HepG2 (cell line): Measurements from ENCODE around the gene PLGRKT. TPM values are rescaled to one million over a fixed set of nuclear protein-coding genes. Genes with fewer than 3 reads are reported as not detected.

ENCODE experiments used
- ATAC-seq: fragments of 200-7000 bp; cut with Tn5 transposase; 3 replicates; pipeline ENCODE4 v1.9.1; 2020; ENCODE audit warnings: mild to moderate bottlenecking, moderate library complexity
- BruUV-seq: library from RNA; stranded (reverse); fragments of 400-500 nt; replicated peaks from 2 replicates; lab custom pipeline; 2021; lab: Mats Ljungman, UMichigan
- CTCF ChIA-PET: fragments of 300-600 bp; formaldehyde crosslinking; extraction: SDS; loops from one replicate; lab custom pipeline; 2021; ENCODE audit warnings: low total read pairs, inconsistent platforms, low intra/inter-chr PET ratio; lab: Yijun Ruan, JAX
- POLR2A ChIA-PET: fragments of 350-600 bp; sonication (Branson Sonifier 250); formaldehyde crosslinking; loops from one replicate; lab custom pipeline; 2020; ENCODE audit warnings: antibody characterized with exemption, inconsistent platforms; lab: Yijun Ruan, JAX
- DNase-seq: peaks from one replicate; pipeline ENCODE4 v3.0.0-alpha.2; 2015; ENCODE audit warnings: low spot score
- FAIRE-seq: peaks from 3 replicates; lab custom pipeline; 2011; peaks lifted over from hg19 to GRCh38; lab: Jason Lieb, UNC
- H2AFZ ChIP-seq: one replicate; pipeline ENCODE4 v1.6.1; 2011; ENCODE audit warnings: low read length, inconsistent platforms
- H3K27ac ChIP-seq: fragments of 300-600 bp; 3 replicates; pipeline ENCODE4 v1.8.0; 2011; ENCODE audit warnings: mixed run types, mild to moderate bottlenecking, mixed read lengths, low read length, inconsistent platforms; ENCODE audit not compliant: insufficient read depth; ENCODE audit errors: extremely low read length
- H3K27me3 ChIP-seq, 2 experiments: fragments of 200-600 bp in 1 of 2; 2 replicates in 1 of 2; 3 replicates in 1 of 2; pipeline versions ENCODE4 v1.6.0 to v1.8.0; 2011; ENCODE audit warnings: low read length in 2 of 2, mild to moderate bottlenecking in 2 of 2, moderate library complexity in 2 of 2, inconsistent platforms in 1 of 2; ENCODE audit not compliant: insufficient read depth in 2 of 2, control insufficient read depth in 1 of 2
- H3K36me3 ChIP-seq, 2 experiments: fragments of 200-600 bp in 1 of 2; replicated peaks in 1 of 2; 2 replicates in 1 of 2; 3 replicates in 1 of 2; pipeline versions ENCODE4 v1.5.1 to v1.8.0; 2011; ENCODE audit warnings: low read length in 2 of 2, inconsistent platforms in 1 of 2; ENCODE audit not compliant: insufficient read depth in 2 of 2, control insufficient read depth in 1 of 2
- H3K4me1 ChIP-seq: 2 replicates; pipeline ENCODE4 v1.5.1; 2012; ENCODE audit warnings: low read length, inconsistent platforms; ENCODE audit not compliant: insufficient read depth
- H3K4me2 ChIP-seq: 2 replicates; pipeline ENCODE4 v1.6.0; 2011; ENCODE audit warnings: low read depth, low read length, inconsistent platforms
- H3K4me3 ChIP-seq, 3 experiments: fragments of 200-600 bp in 1 of 3; sonication (generic), shearing (Covaris generic) in 1 of 3; replicated peaks in 1 of 3; 2 replicates each; pipeline ENCODE4 v1.5.1; 2011 to 2016; ENCODE audit warnings: low read length in 3 of 3, inconsistent platforms in 2 of 3, low read depth in 2 of 3, mild to moderate bottlenecking in 2 of 3, control low read depth in 1 of 3, mixed read lengths in 1 of 3; ENCODE audit not compliant: insufficient read depth in 1 of 3
- H3K79me2 ChIP-seq: one replicate; pipeline ENCODE4 v1.6.1; 2011; ENCODE audit warnings: low read length, inconsistent platforms; ENCODE audit not compliant: insufficient read depth
- H3K9ac ChIP-seq: 2 replicates; pipeline ENCODE4 v1.6.0; 2011; ENCODE audit warnings: mild to moderate bottlenecking, low read depth, low read length, inconsistent platforms; ENCODE audit not compliant: insufficient read depth
- H3K9me3 ChIP-seq: 2 replicates; pipeline ENCODE4 v1.5.1; 2012; ENCODE audit warnings: mild to moderate bottlenecking, low read length
- H4K20me1 ChIP-seq: 2 replicates; pipeline ENCODE4 v1.6.0; 2011; ENCODE audit warnings: inconsistent platforms, mild to moderate bottlenecking, low read length, moderate library complexity; ENCODE audit not compliant: insufficient read depth
- RELA ChIP-seq: sonication (generic); formaldehyde crosslinking; IDR thresholded peaks from 2 replicates; pipeline ENCODE4 v1.4.0; 2020; ENCODE audit warnings: missing genetic modification reagents
- ZBTB20 ChIP-seq: sonication (generic); formaldehyde crosslinking; IDR thresholded peaks from 2 replicates; pipeline ENCODE4 v1.8.1; 2023; ENCODE audit warnings: missing genetic modification reagents, low read depth, mild to moderate bottlenecking, borderline replicate concordance
- WGBS: methylation state at CpG from one replicate; pipeline ENCODE4 v1.1.6; 2017; ENCODE audit warnings: low lambda C conversion rate; 5-methylcytosine and 5-hydroxymethylcytosine counted together
- in situ Hi-C: cut with HindIII; loops from 2 replicates; pipeline ENCODE4 v1.10.0; 2017; ENCODE audit warnings: low pct_unique_long_range_greater_than_20kb; ENCODE audit not compliant: extremely low pct_ligation_motif_present
- intact Hi-C: fragments of 100-400 bp; cut with micrococcal nuclease; formaldehyde crosslinking; loops from one replicate; pipeline ENCODE4 v1.10.0; 2022; ENCODE audit not compliant: unreplicated experiment
- polyA plus RNA-seq, 8 experiments: library from polyadenylated mRNA; depleted of rRNA in 3 of 8; stranded (reverse) in 7 of 8; unstranded in 1 of 8; fragments of >200 nt; fragmentation: Illumina TruSeq in 4 of 8; extraction: Trizol in 4 of 8; gene quantifications; 2 replicates each; pipeline versions ENCODE4 v1.2.1 to v1.2.3, GENCODE V29; 2011 to 2016; ENCODE audit warnings: low read depth in 4 of 8, missing spikeins in 1 of 8, mixed read lengths in 1 of 8; ENCODE audit not compliant: insufficient read depth in 1 of 8
- total RNA-seq, 5 experiments: library from RNA; depleted of rRNA; stranded (reverse); fragments of >200 nt; fragmentation: Illumina TruSeq; extraction: Trizol; gene quantifications; 2 replicates each; pipeline ENCODE4 v1.2.3, GENCODE V29; 2016; ENCODE audit warnings: low read depth in 1 of 5
- TF ChIP-seq, protein P1 (sequence below): sonication (generic); formaldehyde crosslinking; conservative IDR thresholded peaks from 2 replicates; pipeline ENCODE4 v1.8.0; 2022; ENCODE audit warnings: mild to moderate bottlenecking, moderate library complexity, missing genetic modification reagents
- TF ChIP-seq, protein P2 (sequence below): sonication (generic); formaldehyde crosslinking; IDR thresholded peaks from 2 replicates; pipeline ENCODE4 v1.4.0; 2020; ENCODE audit warnings: missing genetic modification reagents

Gene PLGRKT
- total and polyA plus RNA-seq, 2 of the 13 experiments (the other 11 are each of a cell fraction or from before 2014, with no cell fraction given): 5.0 to 15.8 TPM

DNA sequence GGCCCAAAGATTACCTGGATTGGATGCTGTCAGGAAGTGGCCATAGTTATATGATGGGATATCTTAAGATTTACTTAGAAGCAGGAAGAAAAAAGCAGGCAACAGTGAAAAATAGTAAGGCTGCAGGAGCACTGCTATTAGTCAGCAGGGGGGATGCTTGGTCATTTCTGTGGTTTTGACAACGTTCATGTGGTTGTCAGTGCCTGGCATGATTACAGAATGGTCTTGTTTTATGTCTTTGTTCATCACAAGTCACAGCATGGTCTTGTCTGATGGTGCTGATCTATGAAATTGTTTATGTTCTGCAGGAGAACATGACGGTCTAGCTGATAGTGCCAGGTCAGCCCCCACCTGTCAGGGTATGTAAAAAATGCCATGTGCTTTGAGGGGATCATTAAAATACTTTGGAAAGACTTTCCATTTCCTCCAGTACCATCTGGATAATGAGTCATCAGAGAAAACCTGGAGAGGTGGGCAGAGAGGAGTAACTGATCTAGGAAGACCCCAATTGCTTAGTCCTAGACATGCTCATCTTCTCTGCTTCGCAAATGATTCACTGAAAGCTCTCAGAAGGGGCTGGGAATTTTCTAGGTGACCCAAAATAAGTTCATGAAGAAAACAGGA is 48.5 kb downstream of the PLGRKT start:
- 54% methylated on average over 3 of the region's 3 CpGs for WGBS
- no peaks in the 10 kb centered on the region for H3K79me2 ChIP-seq
- no peak for FAIRE-seq
- no peak overlapping the region for H3K27ac ChIP-seq
- H3K4me1 ChIP-seq: no peaks in the 10 kb centered on the region
- H3K9me3 ChIP-seq: no peaks in the 10 kb centered on the region
- no peak for DNase-seq
- no peak for ATAC-seq
- POLR2A ChIA-PET: no interaction called here
- TF ChIP-seq, protein P1, sequence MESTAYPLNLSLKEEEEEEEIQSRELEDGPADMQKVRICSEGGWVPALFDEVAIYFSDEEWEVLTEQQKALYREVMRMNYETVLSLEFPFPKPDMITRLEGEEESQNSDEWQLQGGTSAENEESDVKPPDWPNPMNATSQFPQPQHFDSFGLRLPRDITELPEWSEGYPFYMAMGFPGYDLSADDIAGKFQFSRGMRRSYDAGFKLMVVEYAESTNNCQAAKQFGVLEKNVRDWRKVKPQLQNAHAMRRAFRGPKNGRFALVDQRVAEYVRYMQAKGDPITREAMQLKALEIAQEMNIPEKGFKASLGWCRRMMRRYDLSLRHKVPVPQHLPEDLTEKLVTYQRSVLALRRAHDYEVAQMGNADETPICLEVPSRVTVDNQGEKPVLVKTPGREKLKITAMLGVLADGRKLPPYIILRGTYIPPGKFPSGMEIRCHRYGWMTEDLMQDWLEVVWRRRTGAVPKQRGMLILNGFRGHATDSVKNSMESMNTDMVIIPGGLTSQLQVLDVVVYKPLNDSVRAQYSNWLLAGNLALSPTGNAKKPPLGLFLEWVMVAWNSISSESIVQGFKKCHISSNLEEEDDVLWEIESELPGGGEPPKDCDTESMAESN (CRISPR knock-in tag): no peak
- no peak for TF ChIP-seq RELA (CRISPR knock-in tag)
- TF ChIP-seq, protein P2, sequence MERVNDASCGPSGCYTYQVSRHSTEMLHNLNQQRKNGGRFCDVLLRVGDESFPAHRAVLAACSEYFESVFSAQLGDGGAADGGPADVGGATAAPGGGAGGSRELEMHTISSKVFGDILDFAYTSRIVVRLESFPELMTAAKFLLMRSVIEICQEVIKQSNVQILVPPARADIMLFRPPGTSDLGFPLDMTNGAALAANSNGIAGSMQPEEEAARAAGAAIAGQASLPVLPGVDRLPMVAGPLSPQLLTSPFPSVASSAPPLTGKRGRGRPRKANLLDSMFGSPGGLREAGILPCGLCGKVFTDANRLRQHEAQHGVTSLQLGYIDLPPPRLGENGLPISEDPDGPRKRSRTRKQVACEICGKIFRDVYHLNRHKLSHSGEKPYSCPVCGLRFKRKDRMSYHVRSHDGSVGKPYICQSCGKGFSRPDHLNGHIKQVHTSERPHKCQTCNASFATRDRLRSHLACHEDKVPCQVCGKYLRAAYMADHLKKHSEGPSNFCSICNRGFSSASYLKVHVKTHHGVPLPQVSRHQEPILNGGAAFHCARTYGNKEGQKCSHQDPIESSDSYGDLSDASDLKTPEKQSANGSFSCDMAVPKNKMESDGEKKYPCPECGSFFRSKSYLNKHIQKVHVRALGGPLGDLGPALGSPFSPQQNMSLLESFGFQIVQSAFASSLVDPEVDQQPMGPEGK (CRISPR knock-in tag): no peak
- TF ChIP-seq ZBTB20: no peak
- TF ChIP-seq, all 625 proteins: peak for 0
- H3K4me2 ChIP-seq: no peak overlapping the region
- H3K4me3 ChIP-seq: no peak overlapping the region
- no peak overlapping the region for H2AFZ ChIP-seq
- H3K9ac ChIP-seq: no peak overlapping the region
- no peaks in the 10 kb centered on the region for H4K20me1 ChIP-seq
- in situ Hi-C loops (no loop called here), intact Hi-C loops (no loop called here)
- no peaks in the 10 kb centered on the region for H3K36me3 ChIP-seq
- BruUV-seq: no TSS peak
- no peaks in the 10 kb centered on the region for H3K27me3 ChIP-seq
- CTCF ChIA-PET: no interaction called here
